HFFc6 (cell line): ENCODE measurements around the gene RWDD1. TPM values are rescaled to one million over a fixed set of nuclear protein-coding genes. Genes with fewer than 3 reads are reported as not detected.

Experiments
- DNase-seq: peaks from one replicate; pipeline ENCODE4 v3.0.0-alpha.2; 2018
- H3K27ac Mint-ChIP-seq: 2 replicates; pipeline ENCODE4 v1.8.0; 2020; ENCODE audit warnings: mild to moderate bottlenecking, mixed read lengths
- H3K27me3 Mint-ChIP-seq: 2 replicates; pipeline ENCODE4 v1.8.0; 2021; ENCODE audit warnings: mild to moderate bottlenecking, moderate library complexity, mixed read lengths; ENCODE audit not compliant: insufficient read depth
- H3K36me3 Mint-ChIP-seq: 2 replicates; pipeline ENCODE4 v1.8.0; 2021; ENCODE audit warnings: low read depth, mixed read lengths
- H3K4me1 Mint-ChIP-seq: 2 replicates; pipeline ENCODE4 v1.8.0; 2020; ENCODE audit warnings: low read depth, mixed read lengths
- H3K4me3 Mint-ChIP-seq: 2 replicates; pipeline ENCODE4 v1.8.0; 2020; ENCODE audit warnings: mild to moderate bottlenecking, moderate library complexity, mixed read lengths
- H3K9me3 Mint-ChIP-seq: 2 replicates; pipeline ENCODE4 v1.8.0; 2020; ENCODE audit warnings: mild to moderate bottlenecking, mixed read lengths
- CTCF ChIP-seq: fragments of 200-600 bp; sonication (generic); IDR thresholded peaks from 2 replicates; pipeline ENCODE4 v1.5.0; 2021; ENCODE audit warnings: antibody characterized with exemption, mild to moderate bottlenecking
- total RNA-seq, 6 experiments: library from RNA; stranded (reverse); fragmentation: NEBNext Ultra II Directional; extraction: Animal tissue kit (Norgen Biotek cat#: 25700); gene quantifications; 2 replicates in 1 of 6; 3 replicates in 5 of 6; pipeline ENCODE4 v1.2.3, GENCODE V29; 2021

Gene RWDD1
- total RNA-seq, 6 experiments from 2014 or later, result 77.9 to 90.4 (median 86.5) TPM

- Mint-ChIP-seq H3K36me3 (no peaks in the 10 kb centered on the region), H3K4me3 (no peak overlapping the region), H3K9me3 (no peaks in the 10 kb centered on the region), H3K4me1 (peaks cover 50% of the 10 kb centered on the region), H3K27ac (peak overlapping the region; percentile 54), H3K27me3 (0 out of 2 replicates have a peak, but pooled peaks cover 3% of the 10 kb centered on the region)
- DNase-seq, result peak; percentile 62
- peak; percentile 90 for TF ChIP-seq CTCF
These were observed 35.1 kb upstream of the RWDD1 start for GRCh38 chr6:116536216-116536621.

- DNase-seq, result no peak
- Mint-ChIP-seq H3K4me3 (no peak overlapping the region), H3K27me3 (0 out of 2 replicates have a peak, but pooled peaks cover 3% of the 10 kb centered on the region), H3K36me3 (no peaks in the 10 kb centered on the region), H3K9me3 (no peaks in the 10 kb centered on the region), H3K27ac (no peak overlapping the region), H3K4me1 (peaks cover 55% of the 10 kb centered on the region)
- no peak for TF ChIP-seq CTCF
These were observed 28.9 kb upstream of the RWDD1 start for GRCh38 chr6:116542426-116542825.

GRCh38 chr6:116543149-116543548 is 28.2 kb upstream of the RWDD1 start:
- H3K4me1 Mint-ChIP-seq, result peaks cover 49% of the 10 kb centered on the region
- no peaks in the 10 kb centered on the region for H3K36me3 Mint-ChIP-seq
- no peak for TF ChIP-seq CTCF
- H3K9me3 Mint-ChIP-seq, result no peaks in the 10 kb centered on the region
- no peak overlapping the region for H3K4me3 Mint-ChIP-seq
- 0 out of 2 replicates have a peak, but pooled peaks cover 3% of the 10 kb centered on the region for H3K27me3 Mint-ChIP-seq
- no peak for DNase-seq
- no peak overlapping the region for H3K27ac Mint-ChIP-seq

- DNase-seq, result no peak
- no peak for TF ChIP-seq CTCF
- Mint-ChIP-seq H3K27me3 (no peaks in the 10 kb centered on the region), H3K9me3 (no peaks in the 10 kb centered on the region), H3K4me3 (peak within 1 kb of the TSS; percentile 80), H3K27ac (peak within 1 kb of the TSS; percentile 75), H3K36me3 (no peaks in the 10 kb centered on the region), H3K4me1 (peaks cover 42% of the 10 kb centered on the region)
These were observed 25.7 kb upstream of the RWDD1 start, which contains the start of gene TRAPPC3L for GRCh38 chr6:116545651-116546050. Gene TRAPPC3L, minus strand, starts transcription at chr6:116545684. Its CDS starts 170 bp downstream, at chr6:116545514.

- Mint-ChIP-seq H3K27ac (no peak overlapping the region), H3K4me1 (peaks cover 39% of the 10 kb centered on the region), H3K4me3 (no peak overlapping the region), H3K27me3 (no peaks in the 10 kb centered on the region), H3K9me3 (no peaks in the 10 kb centered on the region), H3K36me3 (no peaks in the 10 kb centered on the region)
- no peak for TF ChIP-seq CTCF
- no peak for DNase-seq
These were observed 23.9 kb upstream of the RWDD1 start for GRCh38 chr6:116547358-116547757.

- TF ChIP-seq CTCF, result no peak
- Mint-ChIP-seq H3K4me1 (peaks cover 19% of the 10 kb centered on the region), H3K9me3 (no peaks in the 10 kb centered on the region), H3K36me3 (no peaks in the 10 kb centered on the region), H3K4me3 (no peak overlapping the region), H3K27ac (no peak overlapping the region), H3K27me3 (no peaks in the 10 kb centered on the region)
- DNase-seq, result no peak
These were observed 20.5 kb upstream of the RWDD1 start for GRCh38 chr6:116550796-116551195.
